Dermis microvascular lymphatic vessel endothelial cell (primary cell): ENCODE measurements around the gene CBARP. TPM values are rescaled to one million over a fixed set of nuclear protein-coding genes. Genes with fewer than 3 reads are reported as not detected.

Experiments used
- total RNA-seq: library from RNA; depleted of rRNA; stranded (reverse); fragments of >200 nt; gene quantifications from 2 replicates; pipeline ENCODE4 v1.2.1, GENCODE V29; 2014

Gene CBARP
- total RNA-seq, 1 donor from 2014 or later: 0.64 TPM

Other genes with a start within 250 kb of the CBARP start
- gene GRIN3B, start 237.6 kb downstream of the CBARP start, total RNA-seq: 0.25 and 0.26 TPM in 2 replicates
- 31.8 and 60.1 TPM in 2 replicates for gene TMEM259, start 216.9 kb downstream of the CBARP start, total RNA-seq
- not detected in 2 replicates for gene RNU6-2, start 216.5 kb downstream of the CBARP start, total RNA-seq
- 92.6 and 93.6 TPM in 2 replicates for gene CNN2, start 211.4 kb downstream of the CBARP start, total RNA-seq
- gene ABCA7, start 197.9 kb downstream of the CBARP start, total RNA-seq: 3.7 and 4.6 TPM in 2 replicates
- 13.5 and 24.6 TPM in 2 replicates for gene ARHGAP45, start 170.8 kb downstream of the CBARP start, total RNA-seq
- 87.6 and 89.4 TPM in 2 replicates for gene POLR2E, start 142.6 kb downstream of the CBARP start, total RNA-seq
- gene GPX4, start 134.0 kb downstream of the CBARP start, total RNA-seq: 461 and 469 TPM in 2 replicates
- gene SBNO2, start 63.7 kb downstream of the CBARP start, total RNA-seq: 14.8 and 29.0 TPM in 2 replicates
- 67.6 and 69.3 TPM in 2 replicates for gene STK11, start 32.2 kb downstream of the CBARP start, total RNA-seq
- gene ATP5F1D, start 3.7 kb upstream of the CBARP start, total RNA-seq: 16.8 and 23.6 TPM in 2 replicates
- 4.9 and 7.0 TPM in 2 replicates for gene MIDN, start 10.6 kb upstream of the CBARP start, total RNA-seq
- 118 and 189 TPM in 2 replicates for gene CIRBP, start 31.3 kb upstream of the CBARP start, total RNA-seq
- 16.4 and 19.7 TPM in 2 replicates for gene FAM174C, start 37.5 kb upstream of the CBARP start, total RNA-seq
- 0.13 and 0.25 TPM in 2 replicates for gene EFNA2, start 47.9 kb upstream of the CBARP start, total RNA-seq
- gene NDUFS7, start 145.9 kb upstream of the CBARP start, total RNA-seq: 67.7 and 92.3 TPM in 2 replicates
- 9.1 and 10.2 TPM in 2 replicates for gene GAMT, start 163.5 kb upstream of the CBARP start, total RNA-seq
- 69.4 and 70.3 TPM in 2 replicates for gene DAZAP1, start 169.6 kb upstream of the CBARP start, total RNA-seq
- gene RPS15, start 200.4 kb upstream of the CBARP start, total RNA-seq: 352 and 534 TPM in 2 replicates
- under 0.01 TPM in 2 replicates for gene APC2, start 212.1 kb upstream of the CBARP start, total RNA-seq
- 15.4 and 24.4 TPM in 2 replicates for gene C19orf25, start 241.2 kb upstream of the CBARP start, total RNA-seq